Gastroesophageal sphincter (tissue), 3 donors: ENCODE results near the gene MYO1H.

Experiments
- CTCF ChIP-seq, 4 experiments: fragments of 200-600 bp in 2 of 4; fragments of 450-650 bp in 2 of 4; sonication (generic) in 1 of 4; IDR thresholded peaks; one replicate each; pipeline ENCODE4 v1.5.1; 2017 to 2019; ENCODE audit warnings: antibody characterized with exemption in 4 of 4, mild to moderate bottlenecking in 2 of 4, moderate library complexity in 2 of 4
- POLR2AphosphoS5 ChIP-seq: sonication (generic); formaldehyde crosslinking; IDR thresholded peaks from one replicate; pipeline ENCODE4 v1.6.1; 2017; ENCODE audit warnings: antibody characterized with exemption

GRCh38 chr12:109466821-109467220 lies 119.1 kb downstream of the MYO1H start:
- TF ChIP-seq CTCF (IDR thresholded peaks at IDR 0.05), result no peak
- no peak for TF ChIP-seq POLR2AphosphoS5
